HG02642 (cell line): ENCODE data around the gene ENDOD1.
A peak's percentile ranks its signal among the peaks of the same experiment; 100 is the strongest.

Source experiments
- ATAC-seq: cut with Tn5 transposase; IDR thresholded peaks from one replicate; pipeline ENCODE4 v1.9.1; 2021; ENCODE audit warnings: mild to moderate bottlenecking; ENCODE audit not compliant: unreplicated experiment, poor library complexity

ENDOD1 gene

GRCh38 chr11:95076416-95076815 is 13.2 kb upstream of the ENDOD1 start:
- ATAC-seq = peak; percentile 66

- ATAC-seq = no peak
Measured at GRCh38 chr11:95076981-95077380, 12.7 kb upstream of the ENDOD1 start.

GRCh38 chr11:95078526-95078925 is 11.1 kb upstream of the ENDOD1 start:
- ATAC-seq = no peak

- no peak for ATAC-seq
Measured at GRCh38 chr11:95081010-95081409, 8.6 kb upstream of the ENDOD1 start.

- ATAC-seq = no peak
Measured at GRCh38 chr11:95081412-95081811, 8.2 kb upstream of the ENDOD1 start.

GRCh38 chr11:95082576-95083001 is 7.1 kb upstream of the ENDOD1 start:
- ATAC-seq = no peak

GRCh38 chr11:95084509-95084908 is 5.1 kb upstream of the ENDOD1 start:
- peak; percentile 40 for ATAC-seq

- ATAC-seq = no peak
Measured at GRCh38 chr11:95085117-95085816, 4.4 kb upstream of the ENDOD1 start.

GRCh38 chr11:95086151-95086550 is 3.5 kb upstream of the ENDOD1 start:
- no peak for ATAC-seq

- no peak for ATAC-seq
Measured at GRCh38 chr11:95086836-95087570, 2.6 kb upstream of the ENDOD1 start.

- ATAC-seq = peak; percentile 46
Measured at GRCh38 chr11:95088946-95089619, 563 bp upstream of the ENDOD1 start.

- no peak for ATAC-seq
Measured at GRCh38 chr11:95091663-95092180, 2.1 kb downstream of the ENDOD1 start.

- ATAC-seq = no peak
Measured at GRCh38 chr11:95092549-95093324, 3.1 kb downstream of the ENDOD1 start.

GRCh38 chr11:95093548-95093947 is 3.9 kb downstream of the ENDOD1 start:
- ATAC-seq = no peak

GRCh38 chr11:95095858-95096587 is 6.4 kb downstream of the ENDOD1 start:
- ATAC-seq = peak; percentile 76

GRCh38 chr11:95097209-95097608 is 7.6 kb downstream of the ENDOD1 start:
- ATAC-seq = no peak

- no peak for ATAC-seq
Measured at GRCh38 chr11:95098826-95099225, 9.2 kb downstream of the ENDOD1 start.

- no peak for ATAC-seq
Measured at GRCh38 chr11:95100191-95100648, 10.6 kb downstream of the ENDOD1 start.

- ATAC-seq = no peak
Measured at GRCh38 chr11:95100856-95101507, 11.3 kb downstream of the ENDOD1 start.
